ENCODE measurements around the gene NFAT5. TPM values are rescaled to one million over a fixed set of nuclear protein-coding genes. Genes with fewer than 3 reads are reported as not detected.
A peak's percentile ranks its signal among the peaks of the same experiment; 100 is the strongest.
"Not testable (repeated sequence)": the region's sequence is repeated elsewhere in the genome, so short reads cannot be mapped to it uniquely, and the experiment has no call there.

The NFAT5 gene, protein sequence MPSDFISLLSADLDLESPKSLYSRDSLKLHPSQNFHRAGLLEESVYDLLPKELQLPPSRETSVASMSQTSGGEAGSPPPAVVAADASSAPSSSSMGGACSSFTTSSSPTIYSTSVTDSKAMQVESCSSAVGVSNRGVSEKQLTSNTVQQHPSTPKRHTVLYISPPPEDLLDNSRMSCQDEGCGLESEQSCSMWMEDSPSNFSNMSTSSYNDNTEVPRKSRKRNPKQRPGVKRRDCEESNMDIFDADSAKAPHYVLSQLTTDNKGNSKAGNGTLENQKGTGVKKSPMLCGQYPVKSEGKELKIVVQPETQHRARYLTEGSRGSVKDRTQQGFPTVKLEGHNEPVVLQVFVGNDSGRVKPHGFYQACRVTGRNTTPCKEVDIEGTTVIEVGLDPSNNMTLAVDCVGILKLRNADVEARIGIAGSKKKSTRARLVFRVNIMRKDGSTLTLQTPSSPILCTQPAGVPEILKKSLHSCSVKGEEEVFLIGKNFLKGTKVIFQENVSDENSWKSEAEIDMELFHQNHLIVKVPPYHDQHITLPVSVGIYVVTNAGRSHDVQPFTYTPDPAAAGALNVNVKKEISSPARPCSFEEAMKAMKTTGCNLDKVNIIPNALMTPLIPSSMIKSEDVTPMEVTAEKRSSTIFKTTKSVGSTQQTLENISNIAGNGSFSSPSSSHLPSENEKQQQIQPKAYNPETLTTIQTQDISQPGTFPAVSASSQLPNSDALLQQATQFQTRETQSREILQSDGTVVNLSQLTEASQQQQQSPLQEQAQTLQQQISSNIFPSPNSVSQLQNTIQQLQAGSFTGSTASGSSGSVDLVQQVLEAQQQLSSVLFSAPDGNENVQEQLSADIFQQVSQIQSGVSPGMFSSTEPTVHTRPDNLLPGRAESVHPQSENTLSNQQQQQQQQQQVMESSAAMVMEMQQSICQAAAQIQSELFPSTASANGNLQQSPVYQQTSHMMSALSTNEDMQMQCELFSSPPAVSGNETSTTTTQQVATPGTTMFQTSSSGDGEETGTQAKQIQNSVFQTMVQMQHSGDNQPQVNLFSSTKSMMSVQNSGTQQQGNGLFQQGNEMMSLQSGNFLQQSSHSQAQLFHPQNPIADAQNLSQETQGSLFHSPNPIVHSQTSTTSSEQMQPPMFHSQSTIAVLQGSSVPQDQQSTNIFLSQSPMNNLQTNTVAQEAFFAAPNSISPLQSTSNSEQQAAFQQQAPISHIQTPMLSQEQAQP (N-terminal part only)
- total RNA-seq (ENCODE audit: insufficient read depth, low replicate concordance), result 22.6 TPM

DNA sequence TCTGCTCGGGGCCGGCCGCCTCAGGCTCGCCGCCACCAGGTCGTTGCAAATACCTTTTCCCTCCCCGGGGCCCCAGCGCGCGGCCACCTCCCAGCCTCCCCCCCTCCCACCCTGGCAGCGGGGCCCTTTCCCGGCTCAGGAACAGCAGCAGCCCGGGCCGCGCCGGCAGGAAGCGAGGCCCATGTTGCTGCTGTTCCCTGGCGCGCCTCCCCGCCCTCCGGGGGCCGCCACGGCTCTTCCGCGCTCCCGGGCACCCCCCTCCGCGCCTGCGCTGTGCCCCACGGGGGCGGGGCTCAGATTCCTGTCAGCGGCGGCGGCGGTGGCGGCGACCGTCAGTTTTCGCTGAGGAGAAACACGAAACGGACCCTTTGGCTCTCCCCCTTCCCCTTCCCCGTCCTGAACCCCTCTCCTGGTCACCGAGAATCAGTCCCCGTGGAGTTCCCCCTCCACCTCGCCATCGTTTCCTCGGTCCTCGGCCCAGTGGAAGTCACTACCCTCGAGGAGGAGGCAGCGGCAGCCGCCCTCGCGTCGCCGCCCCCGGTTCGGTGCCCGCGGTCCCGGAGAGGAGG lies at the start of gene NFAT5:
Gene NFAT5, plus strand, starts transcription at position 296 of the 569 bp plus-strand sequence. CDS start 336 bp downstream, outside the sequence.
- DNase-seq (ENCODE audit: low spot score), result peak; percentile 95

GRCh38 chr16:69517914-69518313 lies 47.9 kb upstream of the NFAT5 start:
- not testable (repeated sequence) for DNase-seq (ENCODE audit: low spot score)

DNA sequence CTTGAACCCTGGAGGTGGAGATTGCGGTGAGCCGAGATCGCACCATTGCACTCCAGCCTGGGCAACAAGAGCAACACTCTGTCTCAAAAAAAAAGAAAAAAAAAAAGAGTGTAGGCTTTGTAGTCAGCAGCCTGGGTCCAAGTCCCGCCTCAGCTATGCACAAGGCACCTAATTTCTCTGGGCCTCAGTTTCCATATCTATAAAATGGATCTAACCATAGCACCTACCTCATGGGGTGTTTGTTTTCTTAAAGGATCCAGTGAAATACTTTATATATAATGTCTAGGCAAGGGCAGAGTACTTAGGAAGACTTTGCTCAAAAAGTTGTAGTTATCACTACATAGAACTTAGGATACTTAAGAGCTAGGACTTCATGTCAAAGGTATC lies 45.4 kb upstream of the NFAT5 start:
- no peak for DNase-seq (ENCODE audit: low spot score)

- DNase-seq (ENCODE audit: low spot score), result no peak
These were observed 44.8 kb upstream of the NFAT5 start for GRCh38 chr16:69520800-69521602.

DNA sequence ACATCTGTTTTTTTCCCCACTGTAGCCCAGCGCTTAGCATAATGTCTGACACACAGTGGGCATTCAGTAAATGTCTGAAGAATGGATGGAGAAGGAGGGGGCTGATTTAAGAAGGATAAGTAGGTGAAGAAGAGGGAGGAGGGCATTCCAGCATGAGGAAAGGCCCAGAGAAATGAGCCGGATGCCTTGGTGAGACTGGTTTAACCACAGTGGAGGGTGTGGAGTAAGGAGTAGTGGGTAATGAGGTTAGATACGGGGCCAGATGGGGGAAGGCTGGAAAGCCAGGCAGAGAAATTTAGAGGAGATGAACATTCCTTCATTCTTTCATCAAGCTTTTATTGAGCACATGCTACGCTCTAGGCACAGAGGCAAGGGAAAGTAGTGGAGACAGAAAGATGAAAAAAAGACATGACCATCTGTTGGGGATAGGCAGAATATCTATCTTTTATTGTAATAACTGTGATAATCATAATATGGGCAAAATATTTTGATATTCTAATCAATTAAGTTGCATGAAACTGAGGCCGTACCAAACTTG lies 43.7 kb upstream of the NFAT5 start:
- DNase-seq (ENCODE audit: low spot score), result no peak

DNA sequence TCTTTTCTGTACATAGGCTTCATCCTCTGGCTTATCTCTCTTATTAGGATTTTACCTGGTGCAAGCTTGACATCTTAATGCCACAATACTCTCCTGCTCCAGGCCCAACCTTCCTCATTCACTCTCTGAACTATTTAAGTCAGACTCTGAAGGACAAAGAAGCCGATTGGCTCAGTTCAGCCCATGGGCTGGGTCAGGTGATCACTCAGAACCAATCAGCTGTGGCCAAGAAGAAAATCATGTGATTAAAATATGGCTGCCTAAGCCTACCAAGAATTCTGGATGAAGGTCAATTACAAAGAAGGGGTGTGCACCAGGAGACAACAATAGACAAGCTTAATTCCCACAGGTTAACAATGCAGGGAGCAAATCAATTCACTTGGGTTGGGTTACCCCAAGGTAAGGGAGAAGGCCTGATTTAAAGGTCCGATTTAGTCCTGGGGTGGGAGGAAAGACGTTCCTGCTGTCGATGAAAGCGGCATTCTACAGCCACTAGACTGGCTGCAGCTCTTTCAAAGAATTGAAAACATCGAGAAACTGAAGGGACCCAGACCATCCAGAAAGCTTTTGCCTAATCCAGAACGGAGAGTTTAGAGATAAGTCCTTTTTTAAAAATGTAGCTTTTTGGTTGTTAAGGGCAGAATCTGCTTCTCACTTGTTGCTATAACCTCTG lies 42.9 kb upstream of the NFAT5 start:
- DNase-seq (ENCODE audit: low spot score), result peak; percentile 72

- no peak for DNase-seq (ENCODE audit: low spot score)
These were observed 42.0 kb upstream of the NFAT5 start for GRCh38 chr16:69523566-69524305.

DNA sequence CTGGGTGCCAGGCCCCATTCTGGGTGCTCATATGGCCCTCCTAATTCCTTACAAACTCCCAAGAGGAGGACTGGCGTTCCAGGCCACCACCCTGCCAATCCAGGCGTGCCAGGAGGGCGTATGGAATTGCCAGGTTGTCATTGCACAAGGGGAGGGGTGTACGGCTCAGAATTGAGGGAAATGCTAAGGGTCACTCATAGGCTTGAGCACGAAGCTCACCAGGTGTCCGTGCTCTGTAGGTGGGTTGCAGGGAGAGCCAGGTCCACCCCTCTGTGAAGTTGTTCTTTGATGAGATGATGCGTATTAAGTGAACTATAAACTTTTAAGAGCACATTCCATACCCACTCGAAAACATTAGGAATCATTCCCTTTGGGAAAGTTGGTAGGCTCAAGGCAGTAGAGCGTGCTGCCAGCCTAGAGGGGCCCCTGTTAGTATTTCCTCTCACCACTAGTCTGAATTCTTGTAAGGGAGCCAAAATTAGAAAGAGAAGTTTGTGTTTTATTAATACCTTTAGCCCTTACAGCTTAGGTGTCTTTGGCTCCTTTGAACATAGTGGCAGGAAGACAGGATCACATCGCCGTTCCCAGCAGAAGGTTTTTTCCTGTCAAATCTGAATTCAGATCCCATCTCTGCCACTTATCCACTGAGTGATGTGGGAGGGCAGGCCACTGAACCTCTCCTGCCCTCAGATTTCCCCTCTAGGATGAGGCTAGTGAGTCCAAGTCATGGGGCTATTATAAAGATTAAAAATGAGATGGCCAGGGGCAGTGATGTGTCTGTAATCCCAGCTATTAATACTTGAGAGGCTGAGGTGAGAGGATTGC lies 38.7 kb upstream of the NFAT5 start:
- no peak for DNase-seq (ENCODE audit: low spot score)

- no peak for DNase-seq (ENCODE audit: low spot score)
These were observed 33.8 kb upstream of the NFAT5 start for GRCh38 chr16:69531988-69532387.

DNA sequence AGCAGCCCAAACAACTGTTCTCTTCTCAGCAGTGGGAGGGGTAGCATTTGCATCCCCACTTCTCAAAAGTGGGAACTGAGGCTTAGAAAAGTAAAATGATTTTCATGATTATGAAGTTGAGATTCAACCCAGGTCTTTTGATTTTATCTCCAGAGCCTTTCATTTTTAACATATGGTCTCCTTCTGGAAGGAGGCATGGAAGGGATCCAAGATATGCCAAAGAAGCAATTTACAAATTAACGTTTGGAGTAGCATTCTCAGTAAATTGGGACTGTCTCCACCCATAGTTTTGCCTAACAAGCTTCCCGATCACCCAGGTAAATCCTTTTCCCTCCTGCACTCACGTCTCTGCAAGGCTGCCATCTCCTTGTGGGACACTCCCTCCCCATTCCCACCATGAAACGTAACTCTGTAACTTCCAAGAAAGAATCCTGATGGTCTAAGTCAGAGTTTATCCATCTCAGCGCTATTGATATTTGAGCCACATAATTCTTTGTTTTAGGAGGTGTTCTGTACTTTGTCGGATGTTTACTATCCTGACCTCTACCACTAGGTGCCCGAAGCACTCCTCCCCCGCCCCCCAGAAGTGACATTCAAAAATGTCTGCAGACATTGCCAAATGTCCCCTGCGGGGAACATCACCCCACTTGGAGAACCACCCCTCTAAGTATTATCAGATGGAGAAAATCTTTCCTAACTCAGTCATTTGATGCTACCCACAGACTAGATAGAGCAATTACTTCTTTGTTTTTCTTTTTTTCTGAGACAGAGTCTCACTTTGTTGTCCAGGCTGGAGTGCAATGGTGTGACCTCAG lies 32.9 kb upstream of the NFAT5 start:
- DNase-seq (ENCODE audit: low spot score), result no peak

DNA sequence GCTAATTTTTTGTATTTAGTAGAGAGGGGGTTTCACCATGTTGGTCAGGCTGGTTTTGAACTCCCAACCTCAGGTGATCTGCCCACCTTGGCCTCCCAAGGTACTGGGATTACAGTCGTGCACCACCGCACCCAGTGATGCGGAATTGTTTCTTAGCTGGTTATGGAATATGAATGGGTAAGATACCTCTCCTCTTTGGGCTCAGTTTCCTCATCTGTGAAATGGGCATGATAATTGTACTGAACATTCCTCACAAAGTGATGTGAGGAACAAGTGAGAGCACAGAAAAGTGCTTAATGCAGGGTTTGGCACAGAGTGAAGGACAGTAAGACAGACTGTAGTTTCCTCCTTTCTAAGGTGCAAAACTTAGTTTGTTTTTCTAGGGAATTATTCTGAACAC lies 31.0 kb upstream of the NFAT5 start:
- no peak for DNase-seq (ENCODE audit: low spot score)

GRCh38 chr16:69535123-69536050 lies 30.4 kb upstream of the NFAT5 start:
- peak; percentile 36 for DNase-seq (ENCODE audit: low spot score)

DNA sequence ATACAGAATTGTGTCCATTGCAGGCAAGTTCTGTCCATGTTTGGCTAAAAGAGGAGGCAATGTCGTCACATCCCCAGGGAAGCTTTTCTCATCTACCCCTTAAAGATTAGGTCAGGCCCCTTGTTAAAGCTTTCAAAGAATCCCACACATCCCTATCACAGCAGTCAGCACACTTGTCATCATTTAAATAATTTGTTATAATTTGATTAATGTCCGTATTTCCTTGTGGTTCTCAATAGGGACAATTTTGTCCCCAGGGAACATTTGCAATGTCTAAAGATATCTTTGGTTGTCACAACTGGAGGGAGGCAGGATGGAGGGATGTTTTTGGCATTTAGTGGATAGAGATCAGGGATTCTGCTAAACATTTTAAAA lies 28.1 kb upstream of the NFAT5 start:
- DNase-seq (ENCODE audit: low spot score), result no peak

DNA sequence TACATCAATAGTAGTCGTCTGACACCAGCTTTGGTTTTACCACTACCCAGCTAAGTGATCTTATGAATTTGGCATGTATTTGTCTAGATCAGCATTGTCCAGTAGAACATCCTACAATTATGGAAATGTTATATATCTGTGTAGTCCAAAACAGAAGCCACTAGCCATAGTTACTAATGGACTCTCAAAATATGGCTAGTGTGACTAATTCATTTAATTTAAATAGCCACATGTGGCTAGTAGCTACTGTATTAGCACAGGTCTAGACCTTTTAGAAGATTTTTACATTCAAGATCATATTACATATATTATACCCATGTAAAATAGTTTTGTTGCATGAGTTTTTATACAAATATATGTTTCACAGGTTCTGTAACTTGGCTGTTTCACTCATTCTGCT lies 27.0 kb upstream of the NFAT5 start:
- DNase-seq (ENCODE audit: low spot score), result no peak

DNA sequence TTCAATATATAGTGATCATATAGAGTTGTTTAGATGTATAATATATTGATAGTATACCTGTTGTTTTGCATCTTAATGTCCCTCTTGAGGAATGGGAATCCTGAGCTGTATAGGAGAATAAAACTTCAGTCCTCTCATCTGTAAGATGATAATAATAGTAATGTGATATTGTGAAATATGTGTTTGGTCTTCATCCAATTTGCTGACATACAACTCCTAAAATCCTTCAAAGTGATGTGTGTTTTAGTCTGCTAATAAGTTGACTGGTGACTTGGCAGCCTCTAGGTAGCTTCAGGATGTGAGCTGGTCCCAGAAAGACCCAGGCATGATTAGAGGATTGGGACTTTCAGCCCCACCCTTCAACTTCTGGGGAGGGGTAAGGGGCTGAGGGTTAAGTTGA lies 22.8 kb upstream of the NFAT5 start:
- no peak for DNase-seq (ENCODE audit: low spot score)

DNA sequence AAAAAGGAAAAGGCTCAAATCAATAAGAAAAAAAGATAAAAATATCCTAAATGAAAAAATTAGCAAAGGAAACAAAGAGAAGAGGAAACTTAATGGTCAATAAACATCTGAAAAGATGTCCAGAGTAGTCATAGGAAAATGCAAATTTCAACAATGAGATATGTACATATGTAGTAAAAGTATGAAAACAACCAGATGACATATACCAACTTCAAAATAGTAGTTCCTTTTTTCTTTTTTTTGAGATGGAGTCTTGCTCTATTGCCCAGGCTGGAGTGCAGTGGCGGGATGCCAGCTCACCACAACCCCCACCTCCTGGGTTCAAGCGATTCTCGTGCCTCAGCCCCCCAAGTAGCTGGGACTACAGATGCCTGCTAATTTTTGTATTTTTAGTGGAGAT lies 21.7 kb upstream of the NFAT5 start:
- DNase-seq (ENCODE audit: low spot score), result no peak
